ENCODE data around the gene SPEM1. TPM values are rescaled to one million over a fixed set of nuclear protein-coding genes. Genes with fewer than 3 reads are reported as not detected.
"Not testable (repeated sequence)": the region's sequence is repeated elsewhere in the genome, so short reads cannot be mapped to it uniquely, and the experiment has no call there.

The SPEM1 gene
- total RNA-seq, 1 donor from 2014 or later = not detected

- H3K36me3 ChIP-seq (ENCODE audit: control insufficient read depth, insufficient read depth, low read length) = peaks cover 19% of the 10 kb centered on the region
- H3K27me3 ChIP-seq (ENCODE audit: control insufficient read depth, insufficient read depth, low read length) = no peaks in the 10 kb centered on the region
- no peak for TF ChIP-seq CTCF (IDR thresholded peaks at IDR 0.05; ENCODE audit: insufficient read depth, low read length, severe bottlenecking)
- FAIRE-seq = no peak
- no peak overlapping the region for H3K4me3 ChIP-seq (ENCODE audit: low read depth, low read length)
- no peak for DNase-seq (ENCODE audit: low read depth)
Measured at GRCh38 chr17:7468290-7468689, 48.2 kb downstream of the SPEM1 start.

- H3K27me3 ChIP-seq (ENCODE audit: control insufficient read depth, insufficient read depth, low read length) = no peaks in the 10 kb centered on the region
- TF ChIP-seq CTCF (IDR thresholded peaks at IDR 0.05; ENCODE audit: insufficient read depth, low read length, severe bottlenecking) = no peak
- no peak for FAIRE-seq
- no peak for DNase-seq (ENCODE audit: low read depth)
- no peak overlapping the region for H3K4me3 ChIP-seq (ENCODE audit: low read depth, low read length)
- H3K36me3 ChIP-seq (ENCODE audit: control insufficient read depth, insufficient read depth, low read length) = peaks cover 13% of the 10 kb centered on the region
Measured at GRCh38 chr17:7468804-7469389, 48.8 kb downstream of the SPEM1 start.

- not testable (repeated sequence) for FAIRE-seq; DNase-seq (ENCODE audit: low read depth); H3K4me3 ChIP-seq (ENCODE audit: low read depth, low read length); H3K27me3 ChIP-seq (ENCODE audit: control insufficient read depth, insufficient read depth, low read length)
- H3K36me3 ChIP-seq (ENCODE audit: control insufficient read depth, insufficient read depth, low read length) = peaks cover 12% of the 10 kb centered on the region
Measured at GRCh38 chr17:7469843-7470242, 49.7 kb downstream of the SPEM1 start.

GRCh38 chr17:7470457-7470973 is 50.4 kb downstream of the SPEM1 start:
- not testable (repeated sequence) for H3K27me3 ChIP-seq (ENCODE audit: control insufficient read depth, insufficient read depth, low read length); FAIRE-seq; DNase-seq (ENCODE audit: low read depth); H3K4me3 ChIP-seq (ENCODE audit: low read depth, low read length)
- peaks cover 12% of the 10 kb centered on the region for H3K36me3 ChIP-seq (ENCODE audit: control insufficient read depth, insufficient read depth, low read length)

Other genes with a start within 250 kb of the SPEM1 start
- gene ASGR1, start 241.0 kb upstream of the SPEM1 start, total RNA-seq = under 0.01 and 0.38 TPM in 2 replicates
- 1.8 and 1.9 TPM in 2 replicates for gene DLG4, start 200.5 kb upstream of the SPEM1 start, total RNA-seq
- gene ACADVL, start 200.4 kb upstream of the SPEM1 start, total RNA-seq = 216 and 277 TPM in 2 replicates
- 52.1 and 55.3 TPM in 2 replicates for gene DVL2, start 185.8 kb upstream of the SPEM1 start, total RNA-seq
- gene PHF23, start 180.9 kb upstream of the SPEM1 start, total RNA-seq = 27.4 and 34.9 TPM in 2 replicates
- gene GABARAP, start 177.9 kb upstream of the SPEM1 start, total RNA-seq = 50.8 and 64.3 TPM in 2 replicates
- gene CTDNEP1, start 168.6 kb upstream of the SPEM1 start, total RNA-seq = 17.6 and 25.3 TPM in 2 replicates
- 16.5 and 20.0 TPM in 2 replicates for gene ELP5, start 168.1 kb upstream of the SPEM1 start, total RNA-seq
- 546 and 850 TPM in 2 replicates for gene CLDN7, start 157.8 kb upstream of the SPEM1 start, total RNA-seq
- gene SLC2A4, start 138.6 kb upstream of the SPEM1 start, total RNA-seq = under 0.01 and 0.13 TPM in 2 replicates
- 0.26 and 1.0 TPM in 2 replicates for gene YBX2, start 125.7 kb upstream of the SPEM1 start, total RNA-seq
- 653 and 709 TPM in 2 replicates for gene EIF5A, start 112.7 kb upstream of the SPEM1 start, total RNA-seq
- gene GPS2, start 105.0 kb upstream of the SPEM1 start, total RNA-seq = 22.4 and 35.7 TPM in 2 replicates
- gene NEURL4, start 91.0 kb upstream of the SPEM1 start, total RNA-seq = 14.7 and 17.7 TPM in 2 replicates
- gene ACAP1, start 83.8 kb upstream of the SPEM1 start, total RNA-seq = 0.26 and 4.2 TPM in 2 replicates
- 24.2 and 26.6 TPM in 2 replicates for gene KCTD11, start 68.2 kb upstream of the SPEM1 start, total RNA-seq
- not detected in 2 replicates for gene TMEM95, start 65.2 kb upstream of the SPEM1 start, total RNA-seq
- 7.4 and 11.8 TPM in 2 replicates for gene TNK1, start 39.2 kb upstream of the SPEM1 start, total RNA-seq
- gene PLSCR3, start 25.8 kb upstream of the SPEM1 start, total RNA-seq = 9.0 and 13.2 TPM in 2 replicates
- gene TMEM256, start 16.2 kb upstream of the SPEM1 start, total RNA-seq = 40.3 and 67.7 TPM in 2 replicates
- 0.79 and 1.2 TPM in 2 replicates for gene NLGN2, start 12.5 kb upstream of the SPEM1 start, total RNA-seq
- gene SPEM2, start 5.3 kb downstream of the SPEM1 start, total RNA-seq = not detected in 2 replicates
- gene SPEM3, start 8.5 kb downstream of the SPEM1 start, total RNA-seq = not detected in 2 replicates
- 7.3 and 12.6 TPM in 2 replicates for gene TMEM102, start 15.1 kb downstream of the SPEM1 start, total RNA-seq
- gene FGF11, start 19.2 kb downstream of the SPEM1 start, total RNA-seq = 12.4 and 28.3 TPM in 2 replicates
- gene CHRNB1, start 24.7 kb downstream of the SPEM1 start, total RNA-seq = 9.7 and 16.8 TPM in 2 replicates
- 8.7 and 9.2 TPM in 2 replicates for gene ZBTB4, start 59.3 kb downstream of the SPEM1 start, total RNA-seq
- gene SLC35G6, start 61.1 kb downstream of the SPEM1 start, total RNA-seq = not detected in 2 replicates
- gene POLR2A, start 64.0 kb downstream of the SPEM1 start, total RNA-seq = 38.4 and 79.6 TPM in 2 replicates
- gene TNFSF12, start 128.7 kb downstream of the SPEM1 start, total RNA-seq = 0.53 and 1.0 TPM in 2 replicates
- gene TNFSF13, start 138.4 kb downstream of the SPEM1 start, total RNA-seq = 2.6 and 3.7 TPM in 2 replicates
- gene SENP3, start 141.6 kb downstream of the SPEM1 start, total RNA-seq = 94.7 and 129 TPM in 2 replicates
- 11.3 and 16.4 TPM in 2 replicates for gene CD68, start 159.3 kb downstream of the SPEM1 start, total RNA-seq
- 54.7 and 56.3 TPM in 2 replicates for gene MPDU1, start 163.5 kb downstream of the SPEM1 start, total RNA-seq
- 23.4 and 41.7 TPM in 2 replicates for gene SOX15, start 169.8 kb downstream of the SPEM1 start, total RNA-seq
- gene FXR2, start 194.6 kb downstream of the SPEM1 start, total RNA-seq = 42.1 and 43.2 TPM in 2 replicates
- gene SAT2, start 207.5 kb downstream of the SPEM1 start, total RNA-seq = 23.9 and 38.7 TPM in 2 replicates
- 0.38 TPM in 1 of 2 replicates, not detected in the other for gene SHBG, start 209.8 kb downstream of the SPEM1 start, total RNA-seq
- gene ATP1B2, start 230.6 kb downstream of the SPEM1 start, total RNA-seq = not detected in 2 replicates

Data from bronchial epithelial cell (primary cell).